Mucosa of descending colon (tissue), 3 donors: Measurements from ENCODE around the gene APH1B. TPM values are rescaled to one million over a fixed set of nuclear protein-coding genes. Genes with fewer than 3 reads are reported as not detected.

Experiments
- ATAC-seq: fragments of 200-7000 bp; cut with Tn5 transposase; one replicate; pipeline ENCODE4 v1.9.1; 2020; ENCODE audit warnings: mild to moderate bottlenecking, moderate library complexity
- DNase-seq, 3 donors: peaks; one replicate each; pipeline ENCODE4 v3.0.0-alpha.2; 2020
- H3K36me3 ChIP-seq: fragments of 200-600 bp; one replicate; pipeline ENCODE4 v1.8.0; 2021; ENCODE audit warnings: low read depth, mild to moderate bottlenecking
- H3K4me1 ChIP-seq: fragments of 200-600 bp; one replicate; pipeline ENCODE4 v1.8.0; 2021; ENCODE audit warnings: low read depth, mild to moderate bottlenecking
- H3K4me3 ChIP-seq: fragments of 200-600 bp; one replicate; pipeline ENCODE4 v1.8.0; 2021; ENCODE audit warnings: mild to moderate bottlenecking
- H3K9me3 ChIP-seq: fragments of 200-600 bp; one replicate; pipeline ENCODE4 v1.8.0; 2021; ENCODE audit warnings: mild to moderate bottlenecking
- intact Hi-C, 2 donors: fragments of 100-400 bp; cut with DNase I in 1 of 2; cut with micrococcal nuclease in 1 of 2; formaldehyde crosslinking; loops; one replicate each; pipeline versions ENCODE4 v1.11.0 to v1.11.1; 2022; cut with DNase I, micrococcal nuclease
- long read RNA-seq, 2 donors: library from polyadenylated mRNA; unstranded; transcript quantifications; one replicate each; pipeline ENCODE4 v2.0.0, GENCODE V29; 2019 to 2021
- total RNA-seq, 3 donors: library from RNA; stranded (reverse); fragmentation: NEBNext Ultra II Directional in 2 of 3; extraction: Animal tissue kit (Norgen Biotek cat#: 25700) in 2 of 3; gene quantifications; one replicate each; pipeline versions ENCODE4 v1.2.1 to v1.2.4, GENCODE V29; 2021 to 2023
- TF ChIP-seq, protein P1 (sequence below): fragments of 200-600 bp; IDR thresholded peaks from one replicate; pipeline ENCODE4 v1.8.0; 2022; ENCODE audit warnings: antibody characterized with exemption, mild to moderate bottlenecking
- donor health status: DM: no; HTN: no; CAD: no; lungs with moderate emphysema.
- donor health status: DM: no; HTN: no; CAD: no.
- donor health status: DM: no; HTN: yes; CAD: no.

APH1B gene
- total RNA-seq: 10 to 100 TPM in 2 of 3 donors, 1 to 10 TPM in 1; 6.1 to 12.7 (median 11.4) TPM
- long read RNA-seq, donor 1, full-length matches to known transcripts: 8 of 11 reads
- long read RNA-seq, donor 1, partial matches to known transcripts: 0 of 11 reads
- long read RNA-seq, donor 1, other reads (novel, unspliced or antisense): 3 of 11 reads
- long read RNA-seq, donor 2, full-length matches to known transcripts: 8 of 9 reads
- long read RNA-seq, donor 2, partial matches to known transcripts: 0 of 9 reads
- long read RNA-seq, donor 2, other reads (novel, unspliced or antisense): 1 of 9 reads

DNA sequence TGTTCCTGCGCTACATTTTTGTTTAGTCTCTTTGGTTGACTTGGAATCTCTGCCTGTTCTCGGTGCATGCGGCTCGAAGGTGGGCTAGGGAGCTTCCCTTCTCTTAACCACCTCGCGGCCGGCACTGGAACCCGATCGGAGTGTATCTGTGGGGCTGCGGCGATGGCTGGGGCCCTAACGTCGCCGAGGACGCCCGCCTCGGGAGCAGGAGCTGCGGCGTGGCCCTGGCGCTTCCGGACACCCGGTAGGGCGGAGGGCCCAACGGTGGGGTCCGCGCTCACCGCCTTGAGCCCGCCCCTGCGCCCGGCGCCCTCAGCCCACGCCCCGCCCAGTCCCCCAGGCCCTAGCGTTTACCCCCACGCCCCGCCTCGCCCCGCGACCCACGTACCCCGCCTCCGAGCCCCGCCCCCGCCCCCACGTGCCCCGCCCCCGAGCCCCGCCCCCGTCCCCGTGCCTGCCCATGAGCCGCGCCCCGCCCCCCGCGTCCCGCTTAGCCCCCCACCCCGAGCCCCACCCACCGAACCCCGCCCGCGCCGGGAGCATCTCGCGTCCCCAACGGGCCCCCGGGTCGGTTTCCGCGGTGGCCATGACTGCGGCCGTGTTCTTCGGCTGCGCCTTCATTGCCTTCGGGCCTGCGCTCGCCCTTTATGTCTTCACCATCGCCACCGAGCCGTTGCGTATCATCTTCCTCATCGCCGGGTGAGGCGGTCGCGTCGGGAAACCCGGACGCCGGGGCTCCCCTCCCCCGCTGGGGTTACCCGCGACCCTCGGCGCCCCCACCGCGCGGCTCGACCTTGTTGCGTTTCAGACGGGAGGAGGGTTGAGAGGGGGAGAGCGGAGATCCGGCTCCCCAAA is at the start of gene APH1B:
TSS of gene APH1B (plus strand) at position 568 of the 855 bp plus-strand sequence. CDS start at position 587, 19 bp downstream.
- Histone ChIP-seq H3K4me3 (peak within 1 kb of the TSS; percentile 33), H3K9me3 (no peaks in the 10 kb centered on the region), H3K36me3 (no peaks in the 10 kb centered on the region), H3K4me1 (no peaks in the 10 kb centered on the region)
- ATAC-seq: peak; percentile 91
- DNase-seq: peak; percentile 82 to 90 (median 88)
- intact Hi-C loops: no loop called here
- TF ChIP-seq, protein P1, sequence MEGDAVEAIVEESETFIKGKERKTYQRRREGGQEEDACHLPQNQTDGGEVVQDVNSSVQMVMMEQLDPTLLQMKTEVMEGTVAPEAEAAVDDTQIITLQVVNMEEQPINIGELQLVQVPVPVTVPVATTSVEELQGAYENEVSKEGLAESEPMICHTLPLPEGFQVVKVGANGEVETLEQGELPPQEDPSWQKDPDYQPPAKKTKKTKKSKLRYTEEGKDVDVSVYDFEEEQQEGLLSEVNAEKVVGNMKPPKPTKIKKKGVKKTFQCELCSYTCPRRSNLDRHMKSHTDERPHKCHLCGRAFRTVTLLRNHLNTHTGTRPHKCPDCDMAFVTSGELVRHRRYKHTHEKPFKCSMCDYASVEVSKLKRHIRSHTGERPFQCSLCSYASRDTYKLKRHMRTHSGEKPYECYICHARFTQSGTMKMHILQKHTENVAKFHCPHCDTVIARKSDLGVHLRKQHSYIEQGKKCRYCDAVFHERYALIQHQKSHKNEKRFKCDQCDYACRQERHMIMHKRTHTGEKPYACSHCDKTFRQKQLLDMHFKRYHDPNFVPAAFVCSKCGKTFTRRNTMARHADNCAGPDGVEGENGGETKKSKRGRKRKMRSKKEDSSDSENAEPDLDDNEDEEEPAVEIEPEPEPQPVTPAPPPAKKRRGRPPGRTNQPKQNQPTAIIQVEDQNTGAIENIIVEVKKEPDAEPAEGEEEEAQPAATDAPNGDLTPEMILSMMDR: no peak

DNA sequence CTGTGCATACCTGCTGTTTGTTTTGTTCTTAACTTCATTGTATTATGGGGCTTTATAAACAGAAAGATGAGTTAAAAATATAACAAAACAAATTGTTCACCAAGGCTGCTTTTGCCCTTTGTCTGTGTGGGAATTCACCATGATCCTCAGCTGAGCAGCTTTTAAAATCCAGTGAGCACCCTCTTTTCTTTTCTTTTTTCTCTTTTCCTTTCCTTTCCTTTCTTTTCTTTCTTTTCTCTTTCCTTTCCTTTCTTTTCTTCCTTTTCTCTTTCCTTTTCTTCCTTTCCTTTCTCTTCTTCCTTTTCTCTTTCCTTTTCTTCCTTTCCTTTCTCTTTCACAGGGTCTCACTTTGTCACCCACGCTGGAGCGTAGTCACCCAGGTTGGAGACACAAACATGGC is 49.7 kb upstream of the APH1B start:
- TF ChIP-seq, protein P1: no peak
- intact Hi-C loops: no loop called here
- ATAC-seq (no peak), DNase-seq (no peak)
- H3K4me3 ChIP-seq: no peak overlapping the region
- no peaks in the 10 kb centered on the region for H3K36me3 ChIP-seq
- H3K4me1 ChIP-seq: peaks cover 4% of the 10 kb centered on the region
- no peaks in the 10 kb centered on the region for H3K9me3 ChIP-seq

DNA sequence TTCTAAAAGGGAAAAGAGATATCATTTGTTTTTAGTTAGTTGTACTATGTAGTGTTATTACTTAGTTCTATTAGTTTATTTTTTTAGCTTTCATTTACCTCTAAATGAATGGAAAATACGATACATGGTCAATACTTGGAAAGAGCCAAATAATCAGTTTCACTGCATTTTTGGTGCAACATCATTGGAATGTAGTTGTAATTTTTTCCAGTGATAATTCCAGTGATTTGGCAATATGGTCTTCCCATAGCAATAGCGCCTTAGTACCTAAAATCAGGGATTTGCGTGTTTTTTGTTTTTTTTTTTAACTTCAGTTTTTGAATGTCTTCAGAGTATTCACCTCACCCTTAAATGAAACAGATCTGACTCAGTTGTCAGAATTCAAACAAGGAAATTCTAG is 46.2 kb upstream of the APH1B start:
- H3K4me3 ChIP-seq: no peak overlapping the region
- peaks cover 15% of the 10 kb centered on the region for H3K4me1 ChIP-seq
- TF ChIP-seq, protein P1: no peak
- H3K36me3 ChIP-seq: no peaks in the 10 kb centered on the region
- ATAC-seq: no peak
- DNase-seq: no peak
- H3K9me3 ChIP-seq: no peaks in the 10 kb centered on the region
- intact Hi-C loops: no loop called here

DNA sequence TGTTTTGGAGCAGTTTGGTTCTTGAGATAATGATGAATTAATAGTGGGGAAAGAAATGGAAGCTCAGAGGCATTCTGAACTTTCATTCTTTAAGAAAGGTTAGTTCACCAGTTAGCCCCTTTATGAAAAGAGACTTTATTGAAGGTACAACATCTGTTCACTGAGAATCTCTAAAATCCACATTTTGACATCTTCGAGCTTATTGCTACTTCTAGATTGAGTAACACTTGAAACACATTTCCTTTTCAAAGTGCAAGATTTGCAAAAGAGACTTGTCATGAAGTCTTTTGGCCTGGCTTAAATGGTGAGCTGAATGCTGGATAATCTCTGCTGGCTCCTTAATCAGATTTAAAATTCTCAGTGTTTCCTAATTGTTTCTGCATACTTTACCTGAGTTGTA is 45.7 kb upstream of the APH1B start:
- Histone ChIP-seq H3K9me3 (no peaks in the 10 kb centered on the region), H3K4me1 (peaks cover 12% of the 10 kb centered on the region), H3K4me3 (no peak overlapping the region), H3K36me3 (no peaks in the 10 kb centered on the region)
- ATAC-seq (no peak), DNase-seq (no peak)
- intact Hi-C loops: no loop called here
- TF ChIP-seq, protein P1: no peak

DNA sequence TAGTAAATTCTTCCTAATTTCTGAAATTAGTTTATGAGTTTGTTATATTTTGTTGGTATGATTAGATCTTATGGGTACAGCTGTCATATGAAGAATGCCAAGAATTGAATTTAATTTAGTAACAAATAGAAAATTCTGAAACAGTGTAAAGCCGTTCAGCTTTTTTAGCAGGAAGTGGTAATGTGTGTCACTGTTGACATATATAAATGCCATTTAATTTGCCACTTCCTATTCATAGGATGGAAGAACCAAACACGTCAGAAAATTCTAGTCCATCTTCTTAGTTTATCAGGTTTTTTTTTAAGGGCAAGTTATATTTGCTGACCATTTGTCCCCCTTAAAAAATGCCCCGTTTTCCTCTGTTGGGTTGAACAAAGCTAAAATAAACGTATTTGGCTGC is 45.0 kb upstream of the APH1B start:
- DNase-seq (no peak), ATAC-seq (peak; percentile 25)
- TF ChIP-seq, protein P1: no peak
- H3K36me3 ChIP-seq: no peaks in the 10 kb centered on the region
- H3K9me3 ChIP-seq: no peaks in the 10 kb centered on the region
- intact Hi-C loops: no loop called here
- H3K4me1 ChIP-seq: peaks cover 12% of the 10 kb centered on the region
- H3K4me3 ChIP-seq: no peak overlapping the region
